ENCODE results near the gene GNG12.
"Not testable (repeated sequence)": the region's sequence is repeated elsewhere in the genome, so short reads cannot be mapped to it uniquely, and the experiment has no call there.

The GNG12 gene

DNA sequence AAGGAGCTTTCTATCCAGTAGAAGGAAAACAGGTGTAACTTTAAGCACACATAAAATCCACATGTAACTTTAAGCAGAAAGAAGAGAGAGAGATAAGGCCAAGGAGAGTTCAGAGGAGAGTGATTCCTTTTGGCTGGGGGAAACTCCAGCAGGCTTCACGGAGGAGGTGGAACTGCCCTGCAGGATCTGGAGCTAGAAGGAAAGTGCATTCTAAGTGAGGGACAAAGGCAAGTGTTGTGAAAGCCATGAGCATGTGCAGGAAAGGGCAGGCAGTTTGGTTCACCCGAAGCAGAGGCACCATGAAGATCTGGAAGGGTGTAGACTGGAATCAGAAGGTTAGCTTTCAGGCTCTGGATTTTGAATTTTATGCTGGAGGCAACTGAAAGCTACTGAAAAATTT is 101.9 kb downstream of the GNG12 start:
- no peak for DNase-seq (ENCODE audit: low read depth)

DNA sequence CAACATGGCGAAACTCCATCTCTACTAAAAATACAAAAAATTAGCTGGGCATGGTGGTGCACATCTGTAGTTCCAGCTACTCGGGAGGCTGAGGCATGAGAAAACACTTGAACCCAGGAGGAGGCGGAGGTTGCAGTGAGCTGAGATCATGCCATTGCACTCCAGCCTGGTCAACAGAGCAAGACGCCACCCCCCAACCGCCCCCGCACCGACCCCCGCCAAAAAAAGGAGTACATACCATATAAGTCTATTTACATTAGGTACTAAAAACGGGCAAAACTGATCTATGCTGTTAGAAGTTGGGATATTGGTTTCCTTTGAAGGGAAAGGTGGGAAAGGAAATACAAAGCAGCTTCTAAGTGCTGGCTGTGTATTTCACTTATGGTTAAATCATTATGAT is 103.0 kb downstream of the GNG12 start:
- not testable (repeated sequence) for DNase-seq (ENCODE audit: low read depth)

DNA sequence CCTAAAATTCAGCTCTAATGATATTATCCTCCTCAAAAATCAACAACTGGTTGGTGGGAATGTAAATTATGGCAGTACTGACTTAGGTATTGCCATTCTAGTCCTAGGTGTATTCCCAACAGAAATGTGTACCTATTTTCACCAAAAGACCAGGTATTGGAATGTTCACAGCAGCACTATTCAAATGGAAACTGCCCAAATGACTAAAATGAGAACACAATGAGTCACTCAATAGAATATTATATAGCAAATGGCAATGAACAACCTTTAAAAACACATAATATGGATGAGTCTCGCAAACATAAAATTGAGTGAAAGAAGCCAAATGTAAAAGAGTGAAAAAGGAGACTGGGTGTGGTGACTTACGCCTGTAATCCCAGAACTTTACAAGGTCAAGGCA is 103.4 kb downstream of the GNG12 start:
- no peak for DNase-seq (ENCODE audit: low read depth)

DNA sequence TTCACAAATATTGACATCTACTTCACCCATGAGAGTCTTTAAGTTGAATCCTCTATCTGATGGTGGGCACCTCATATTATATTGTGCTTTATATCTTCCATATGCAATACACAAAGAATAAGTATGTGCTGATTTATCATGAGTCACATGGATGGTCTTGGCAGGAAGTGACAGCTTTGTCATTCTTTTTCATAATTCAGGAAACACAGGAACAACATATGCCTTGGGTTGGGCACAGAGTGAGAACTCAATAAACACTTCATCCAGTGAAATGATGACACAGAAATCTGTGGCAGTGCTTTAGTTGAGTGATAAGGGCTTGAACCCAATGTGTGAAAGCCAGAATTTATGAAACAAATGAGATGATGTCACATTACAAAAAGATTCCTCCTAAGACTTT is 107.0 kb downstream of the GNG12 start:
- DNase-seq (ENCODE audit: low read depth), result no peak

DNA sequence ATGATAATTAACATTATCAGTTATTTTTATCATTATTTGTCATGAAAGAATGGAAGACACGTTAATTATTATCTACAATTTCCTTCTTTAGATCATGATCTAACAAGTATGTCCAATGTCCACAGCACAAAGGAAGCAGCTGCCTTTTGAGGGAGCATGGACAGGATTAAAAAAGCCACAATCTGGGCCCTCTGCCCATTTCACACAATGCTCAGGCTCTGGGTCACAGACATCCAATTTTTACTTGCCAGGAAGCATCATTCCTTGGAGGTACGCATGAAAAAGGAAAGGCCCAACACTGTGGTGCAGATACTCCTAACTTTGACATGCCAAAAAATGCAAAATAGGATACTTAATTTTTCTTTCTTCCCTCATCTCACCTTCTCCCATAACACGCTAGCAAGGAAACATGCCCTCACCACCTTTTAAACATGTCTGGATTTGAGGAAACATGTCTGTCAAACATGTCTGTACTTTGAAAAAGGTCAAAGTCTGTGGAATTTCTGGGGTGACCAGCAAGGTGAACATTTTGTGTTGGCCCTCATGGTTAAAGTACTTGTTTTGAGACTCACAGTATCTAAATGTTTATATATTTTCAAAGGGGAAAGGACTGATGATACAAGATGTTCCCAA is 108.2 kb downstream of the GNG12 start:
- DNase-seq (ENCODE audit: low read depth), result peak; percentile 86

DNA sequence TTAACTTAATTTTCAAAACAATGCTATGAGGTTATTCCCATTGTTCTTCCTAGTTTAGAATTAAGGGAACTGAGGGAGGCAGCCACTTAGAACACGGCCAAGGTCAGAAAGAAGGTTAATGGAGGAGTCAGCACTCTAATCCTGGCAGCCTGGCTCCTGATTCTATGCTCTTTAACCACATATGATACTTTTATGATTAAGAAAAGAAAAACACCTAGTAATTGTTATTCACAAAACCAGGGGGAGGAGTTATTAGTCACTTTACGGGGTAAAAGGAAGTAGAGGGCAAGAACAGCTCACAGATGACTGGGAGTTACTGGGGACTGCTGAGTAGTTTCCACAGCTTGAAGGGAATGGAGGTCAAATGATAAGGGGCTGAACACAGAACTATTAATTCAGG is 109.6 kb downstream of the GNG12 start:
- no peak for DNase-seq (ENCODE audit: low read depth)

DNA sequence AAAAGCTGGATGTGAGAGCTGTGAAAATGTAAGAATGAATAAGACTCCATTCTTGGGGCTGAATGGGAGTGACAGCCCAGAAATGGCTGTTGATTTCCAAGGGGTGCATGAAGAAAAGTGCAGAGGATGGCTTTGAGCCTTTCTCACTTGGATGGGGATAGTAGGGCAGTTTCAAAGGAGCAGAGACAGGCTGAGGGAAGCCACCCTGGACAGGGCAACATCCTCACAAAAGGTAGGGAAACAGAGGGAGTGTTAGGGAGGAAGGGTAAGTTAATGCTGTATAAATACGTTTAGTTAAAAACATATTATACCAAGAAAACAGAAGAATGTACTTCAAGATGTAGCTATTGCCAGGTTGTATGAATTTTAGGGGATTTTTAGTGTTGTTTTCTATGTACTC is 110.1 kb downstream of the GNG12 start:
- no peak for DNase-seq (ENCODE audit: low read depth)

DNA sequence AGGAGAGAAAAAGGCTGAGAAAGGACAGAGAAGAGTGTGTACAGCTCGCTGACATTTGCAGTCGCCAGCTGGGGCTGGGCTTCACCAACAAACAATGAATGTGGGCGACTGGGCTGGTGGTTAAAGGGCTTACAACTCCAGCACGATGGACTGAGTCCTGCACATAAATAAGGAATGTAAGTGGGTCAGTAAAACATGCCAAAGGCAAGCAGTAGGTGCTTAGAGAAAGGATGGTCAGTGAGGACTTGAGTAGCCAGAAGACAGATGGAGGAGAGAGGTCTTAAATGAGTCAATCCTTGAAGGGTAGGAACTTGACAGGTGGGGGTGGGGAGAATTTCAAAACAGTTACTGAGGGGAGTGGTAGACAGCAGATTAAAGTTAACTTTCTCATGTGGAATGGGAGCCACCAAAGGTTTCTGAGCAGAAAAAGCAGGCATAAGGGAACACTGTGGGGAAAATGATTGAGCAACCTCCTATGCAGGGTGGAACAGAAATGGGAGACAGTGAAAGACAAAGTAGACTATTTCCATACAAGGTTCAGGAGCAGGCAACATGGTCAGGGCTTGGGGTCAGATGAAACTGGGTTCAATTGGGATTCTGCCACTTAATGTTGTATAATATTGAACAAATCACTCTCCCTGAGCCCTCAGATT is 110.8 kb downstream of the GNG12 start:
- no peak for DNase-seq (ENCODE audit: low read depth)

DNA sequence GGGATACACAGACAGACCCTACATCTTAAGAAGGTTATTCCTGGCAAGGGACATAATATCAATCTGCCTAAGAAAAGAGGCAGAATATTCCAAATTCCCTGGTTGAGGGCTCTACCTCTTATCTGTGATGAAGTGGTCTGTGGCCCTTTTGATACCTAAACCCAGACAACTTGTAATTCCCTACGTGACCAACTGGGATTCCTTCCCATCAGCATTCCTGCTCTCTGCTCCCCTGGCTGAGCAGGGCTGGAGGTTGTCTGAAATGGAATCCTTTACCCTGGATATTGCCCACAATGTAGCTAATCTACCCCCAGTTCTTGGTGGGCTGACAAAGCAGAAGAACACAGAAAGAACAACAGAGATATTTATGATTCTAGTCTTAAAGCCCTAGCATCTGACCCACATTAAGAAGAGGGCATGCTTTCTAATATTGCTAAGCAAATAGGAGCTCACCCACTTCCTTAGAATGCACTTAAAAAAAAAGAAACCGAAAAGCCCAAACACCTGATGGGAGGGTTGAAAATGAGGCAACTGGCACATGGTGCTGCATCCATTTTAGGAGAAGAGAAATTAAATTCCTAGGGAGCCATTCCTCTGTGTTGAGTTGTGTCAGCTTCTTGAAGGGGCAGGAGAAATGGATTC is 111.5 kb downstream of the GNG12 start:
- DNase-seq (ENCODE audit: low read depth), result no peak

DNA sequence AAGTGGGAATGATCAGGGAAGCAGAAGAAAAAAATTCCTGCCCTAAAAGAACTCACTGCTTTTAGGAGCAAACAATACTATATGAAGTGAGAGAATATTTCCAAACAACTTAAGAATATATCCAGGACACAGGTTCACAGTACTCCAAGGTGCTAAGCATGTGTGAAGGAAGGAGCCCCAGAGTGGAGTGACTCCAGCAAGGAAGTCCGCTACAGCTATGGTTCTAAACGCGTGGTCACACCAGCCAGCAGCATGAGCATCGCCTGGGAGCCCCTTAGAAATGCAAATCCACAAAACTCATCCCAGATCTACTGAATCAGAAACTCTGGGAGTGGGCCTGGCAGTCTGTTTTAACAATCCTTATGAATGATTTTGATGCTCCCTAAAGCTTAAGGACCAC is 112.2 kb downstream of the GNG12 start:
- no peak for DNase-seq (ENCODE audit: low read depth)

DNA sequence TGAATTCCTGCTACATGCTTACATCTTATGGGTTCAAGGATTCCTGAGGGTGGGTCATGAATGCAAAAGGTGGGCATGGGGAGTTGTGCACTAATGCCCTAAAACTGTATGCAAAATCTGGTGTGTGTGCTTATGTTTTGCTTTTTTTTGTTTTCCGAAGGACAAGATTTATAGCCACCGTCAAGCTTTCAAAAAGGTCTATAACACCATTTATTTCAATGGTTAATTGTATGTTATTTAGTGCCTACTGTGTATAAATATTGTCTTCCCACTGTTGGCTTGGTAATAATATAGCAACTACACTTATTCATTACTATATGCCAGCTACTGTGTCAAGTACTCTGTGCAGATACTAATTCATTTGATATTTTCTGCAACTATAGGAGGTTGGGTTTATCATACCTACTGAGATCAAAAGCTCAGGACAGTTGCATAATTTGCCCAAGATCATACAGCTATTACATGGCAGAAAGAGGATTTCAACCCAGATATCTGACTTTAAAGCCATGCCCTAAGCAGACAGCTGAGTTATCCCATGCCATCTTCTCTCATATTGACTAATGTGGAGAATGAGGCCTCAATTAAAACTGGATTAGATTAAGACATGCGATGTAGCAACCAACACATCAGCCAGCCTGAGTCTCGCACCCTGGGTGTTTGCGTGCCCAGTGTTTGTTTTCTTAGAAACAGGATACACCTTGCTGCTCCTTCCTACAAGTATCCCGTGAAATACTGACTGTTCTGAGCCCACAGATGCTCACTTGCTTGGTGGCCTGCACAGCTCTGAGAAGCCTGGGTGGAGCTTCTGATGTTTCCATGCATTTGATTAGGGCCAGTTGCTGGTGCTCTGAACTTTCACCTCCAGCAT is 113.7 kb downstream of the GNG12 start:
- DNase-seq (ENCODE audit: low read depth), result no peak

DNA sequence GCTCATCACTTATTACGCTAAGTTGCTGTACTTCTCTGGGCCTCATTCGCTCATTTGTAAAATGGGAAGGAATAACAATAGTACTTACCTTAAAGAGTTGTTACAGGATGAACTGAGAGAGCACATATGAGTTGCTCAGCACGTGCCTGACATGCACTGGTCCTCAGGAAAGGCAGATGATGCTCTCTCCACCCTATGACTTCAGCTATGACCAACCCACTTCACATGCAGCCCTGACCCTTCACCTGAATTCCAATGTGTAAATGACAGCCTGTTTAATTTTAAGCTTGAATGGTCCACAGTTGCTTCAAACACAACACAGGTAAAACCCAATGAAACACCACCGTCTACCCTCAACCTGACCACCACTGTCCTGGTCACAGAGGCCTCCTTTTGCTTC is 115.4 kb downstream of the GNG12 start:
- no peak for DNase-seq (ENCODE audit: low read depth)

DNA sequence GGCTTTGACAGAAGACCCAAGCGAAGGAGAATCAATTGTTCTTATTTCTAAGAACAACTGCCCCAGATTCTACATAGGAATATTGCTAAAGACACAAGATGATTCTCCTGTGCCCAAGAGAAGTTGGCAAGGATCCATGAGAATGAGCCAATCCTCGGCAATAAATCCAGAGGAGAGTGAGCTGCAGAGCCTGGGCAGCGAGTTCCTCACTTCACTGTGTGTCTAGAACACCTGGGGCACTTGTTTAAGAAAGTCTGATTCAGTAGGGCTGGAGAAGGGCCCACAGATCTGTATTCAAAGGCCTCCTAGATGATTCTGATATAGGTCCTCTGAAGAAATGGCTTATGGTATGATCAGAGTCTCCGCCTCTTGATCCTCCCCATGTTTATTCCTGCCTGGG is 116.5 kb downstream of the GNG12 start:
- DNase-seq (ENCODE audit: low read depth), result no peak

DNA sequence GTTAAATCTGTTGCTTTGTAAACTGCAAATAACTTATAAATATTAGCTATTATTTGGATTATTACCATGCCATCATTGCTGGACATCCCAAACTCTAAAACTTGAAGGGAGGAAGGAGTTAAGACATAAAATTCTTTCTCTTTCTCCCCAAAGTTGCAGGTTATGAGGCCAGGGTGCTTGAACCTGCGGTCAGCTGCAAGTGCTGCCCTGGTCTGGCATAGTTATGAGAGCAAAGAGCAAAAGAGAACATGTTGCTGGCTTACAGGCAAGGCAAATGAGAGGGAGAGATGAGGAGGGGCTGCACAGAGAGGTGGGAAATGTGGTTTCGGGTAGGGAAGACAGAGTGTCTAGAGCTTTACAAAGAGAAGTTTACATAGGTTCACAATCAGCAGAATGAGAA is 117.4 kb downstream of the GNG12 start:
- no peak for DNase-seq (ENCODE audit: low read depth)

DNA sequence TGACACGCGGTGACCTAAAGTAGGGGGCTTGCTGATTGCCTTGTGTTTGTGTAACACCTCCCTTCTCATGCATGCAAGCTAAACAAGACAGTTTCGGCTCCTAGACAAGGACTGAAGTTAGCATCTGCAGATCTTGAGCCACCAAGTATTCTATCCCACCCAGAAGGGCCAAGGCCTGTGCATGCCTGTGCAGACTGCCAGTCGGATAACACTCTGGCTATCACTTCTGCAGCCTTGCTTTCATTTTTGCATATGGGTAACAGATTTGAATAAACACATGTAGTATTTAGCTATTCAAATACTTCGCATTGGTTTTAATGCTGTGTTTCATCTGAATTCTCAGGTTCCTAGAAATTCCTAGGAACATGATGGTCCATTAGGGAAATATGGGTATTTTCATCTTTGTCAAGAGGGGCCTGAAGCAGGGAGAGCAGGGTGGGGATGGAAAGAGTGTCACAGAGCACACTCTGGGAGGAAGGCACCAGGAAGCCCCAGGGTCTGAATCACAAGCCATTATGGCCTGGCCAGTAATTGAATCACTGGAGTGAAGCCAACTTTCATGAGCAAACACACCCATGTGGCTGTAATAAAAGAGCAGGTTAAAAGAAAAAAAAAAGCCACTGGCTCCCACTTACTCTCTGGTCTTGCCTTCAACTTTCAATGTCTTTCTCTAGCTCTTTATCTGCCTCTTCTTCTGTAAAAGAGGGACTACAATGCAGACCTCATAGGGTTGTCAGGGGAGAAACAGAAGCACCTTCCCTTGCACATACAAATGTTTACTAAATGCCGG is 120.0 kb downstream of the GNG12 start:
- DNase-seq (ENCODE audit: low read depth), result peak; percentile 84

DNA sequence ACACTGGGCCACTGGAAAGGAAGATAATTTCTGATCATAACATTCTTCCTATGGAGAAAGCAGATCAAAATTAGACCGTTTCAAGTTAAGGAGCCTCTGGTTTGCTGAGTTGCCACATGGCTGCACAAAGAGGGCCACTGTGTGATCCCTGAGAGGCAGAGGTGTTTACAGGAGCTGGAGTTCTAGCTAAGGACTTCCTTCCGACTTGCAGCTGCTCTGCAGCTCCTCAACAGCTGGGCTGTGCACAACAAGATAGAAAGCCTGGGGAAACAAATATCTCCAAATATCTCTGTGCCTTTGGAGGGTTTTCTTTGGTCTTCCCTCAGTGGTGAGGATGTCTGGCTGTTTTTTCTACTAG is 121.4 kb downstream of the GNG12 start:
- DNase-seq (ENCODE audit: low read depth), result no peak

DNA sequence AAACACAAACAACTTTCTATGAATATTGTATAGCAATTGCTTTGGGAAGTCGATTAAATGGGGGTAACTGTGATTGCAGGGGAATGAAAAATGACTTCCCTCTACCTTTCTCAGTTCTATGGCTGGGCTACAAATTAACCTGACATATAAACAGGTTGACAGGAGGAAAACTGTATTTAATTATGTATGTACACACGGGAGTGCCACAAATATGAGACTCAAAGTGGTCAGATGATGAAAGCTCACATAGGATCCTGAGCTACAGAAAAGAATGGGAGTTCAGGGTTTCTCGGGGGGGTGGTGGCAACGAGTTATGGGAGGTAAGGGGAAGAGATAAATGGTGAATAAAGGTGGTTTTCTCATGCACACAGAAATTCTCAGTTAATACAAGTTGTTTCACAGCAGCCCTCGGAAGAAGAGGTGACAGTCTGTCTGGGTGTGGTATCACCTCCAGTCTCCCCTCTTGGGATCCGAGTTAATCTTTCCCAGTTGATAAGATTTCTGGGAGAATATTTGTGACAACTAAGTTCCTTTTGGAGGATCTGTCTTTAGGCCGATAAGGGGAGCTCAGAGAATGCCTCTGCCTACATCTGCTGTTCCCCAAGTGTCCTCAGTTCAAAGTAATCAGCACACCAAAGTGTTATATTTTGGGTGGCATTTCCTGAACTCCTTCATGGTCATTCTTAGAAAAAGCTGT is 122.0 kb downstream of the GNG12 start:
- no peak for DNase-seq (ENCODE audit: low read depth)

DNA sequence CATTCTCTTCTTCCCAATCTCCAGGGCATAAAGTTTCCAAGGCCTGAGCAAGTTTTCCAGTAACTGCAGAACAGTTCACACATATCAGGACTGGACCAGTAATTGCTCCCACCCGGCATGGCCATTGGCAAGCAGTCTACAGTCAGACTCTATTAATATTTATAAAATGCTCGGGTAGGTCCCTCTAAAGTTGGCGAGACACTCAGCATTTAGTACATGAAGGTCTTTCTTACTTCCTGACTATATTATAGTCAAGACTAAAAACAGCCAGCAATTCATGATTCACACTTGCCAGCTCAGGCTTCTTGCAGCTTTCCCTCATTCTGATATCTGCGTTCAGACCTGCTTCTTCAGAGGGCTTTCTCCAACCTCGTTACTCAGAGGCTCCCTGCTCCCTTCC is 122.8 kb downstream of the GNG12 start:
- DNase-seq (ENCODE audit: low read depth), result no peak

DNA sequence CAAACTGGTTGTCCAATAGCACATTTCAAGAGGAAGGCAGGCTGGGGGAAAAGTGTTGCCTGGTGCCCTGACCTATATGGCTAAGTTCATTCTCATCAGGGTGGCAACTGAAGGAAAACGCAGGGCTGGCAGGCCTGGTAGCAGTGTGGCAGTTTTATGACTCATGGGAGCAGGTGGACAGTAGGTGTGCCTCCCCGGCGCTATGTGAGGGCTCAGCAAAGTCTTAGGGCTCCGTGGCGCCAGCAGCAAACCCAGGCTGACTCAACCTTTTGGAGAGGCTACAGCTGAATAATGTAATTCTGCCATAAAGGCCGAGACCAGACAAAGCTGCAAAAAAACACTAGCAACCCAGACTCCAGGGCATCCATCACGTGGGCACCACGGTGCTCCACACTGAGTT is 124.7 kb downstream of the GNG12 start:
- DNase-seq (ENCODE audit: low read depth), result no peak

DNA sequence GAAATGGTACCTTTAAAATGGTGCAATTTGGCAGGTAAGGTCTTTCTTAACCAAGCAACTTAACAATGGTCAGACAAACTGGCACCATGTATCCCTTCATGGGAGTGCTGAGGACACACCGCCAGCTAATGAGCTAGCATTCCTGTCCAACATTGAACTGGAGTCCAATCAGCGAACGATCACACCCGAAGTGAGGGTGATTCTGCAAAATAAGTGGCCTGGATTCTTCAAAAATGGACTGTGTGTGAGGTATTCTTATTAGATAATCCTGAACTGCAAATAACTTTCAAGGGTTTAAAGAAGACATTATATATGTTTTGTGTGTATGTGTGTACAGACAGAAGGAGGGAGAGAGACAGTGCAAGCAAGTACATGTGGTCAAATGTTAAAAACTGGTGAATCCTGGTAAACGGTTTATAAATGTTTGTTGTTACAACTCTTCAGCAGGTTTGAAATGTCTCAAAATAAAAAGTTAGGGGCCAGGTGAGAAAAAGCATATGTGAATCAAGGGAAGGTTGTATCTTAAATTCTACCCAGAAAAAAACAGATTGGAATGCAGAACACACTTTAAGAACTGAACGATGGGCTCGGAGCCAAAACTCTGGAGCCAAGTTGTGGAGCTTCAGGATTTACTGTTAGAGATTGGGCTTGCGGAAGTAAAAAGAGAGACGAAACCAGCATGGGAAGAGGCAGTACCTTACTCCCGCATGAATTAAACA is 127.4 kb downstream of the GNG12 start:
- DNase-seq (ENCODE audit: low read depth), result no peak

DNA sequence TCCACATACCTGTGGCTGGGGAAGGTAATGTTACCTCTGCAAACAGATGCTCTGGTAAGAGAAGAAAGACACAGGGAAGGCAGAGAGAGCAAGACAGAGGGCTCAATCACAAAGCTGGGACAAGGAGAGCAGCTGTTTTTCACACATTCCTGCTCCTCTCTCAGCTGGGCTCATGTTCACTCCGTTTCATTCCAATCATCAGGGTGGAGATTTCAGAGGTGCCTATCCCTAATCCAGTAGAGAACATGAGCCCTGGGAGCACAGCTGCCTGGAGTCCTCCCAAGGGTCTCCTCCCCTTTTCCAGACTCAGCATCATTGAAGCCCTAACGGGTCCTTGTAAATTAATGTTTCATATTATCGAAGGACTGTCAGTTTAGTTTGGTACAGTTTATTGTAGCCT is 128.9 kb downstream of the GNG12 start:
- no peak for DNase-seq (ENCODE audit: low read depth)

Measured in GM04504 (cell line).